AG10803 (cell line): Measurements from ENCODE around the gene NOL4L.

Source experiments
- DNase-seq: peaks from one replicate; pipeline ENCODE4 v3.0.0; 2010; ENCODE audit warnings: low read depth
- H3K4me3 ChIP-seq: 2 replicates; pipeline ENCODE4 v1.5.1; 2011; ENCODE audit warnings: mild to moderate bottlenecking, low read length, control low read depth
- TF ChIP-seq, protein P1 (sequence below): conservative IDR thresholded peaks from 2 replicates; pipeline ENCODE4 v1.5.1; 2011; ENCODE audit warnings: mild to moderate bottlenecking, low read length, control low read depth, inconsistent platforms

NOL4L gene

GRCh38 chr20:32505723-32506473 is 79.2 kb downstream of the NOL4L start:
- TF ChIP-seq, protein P1, sequence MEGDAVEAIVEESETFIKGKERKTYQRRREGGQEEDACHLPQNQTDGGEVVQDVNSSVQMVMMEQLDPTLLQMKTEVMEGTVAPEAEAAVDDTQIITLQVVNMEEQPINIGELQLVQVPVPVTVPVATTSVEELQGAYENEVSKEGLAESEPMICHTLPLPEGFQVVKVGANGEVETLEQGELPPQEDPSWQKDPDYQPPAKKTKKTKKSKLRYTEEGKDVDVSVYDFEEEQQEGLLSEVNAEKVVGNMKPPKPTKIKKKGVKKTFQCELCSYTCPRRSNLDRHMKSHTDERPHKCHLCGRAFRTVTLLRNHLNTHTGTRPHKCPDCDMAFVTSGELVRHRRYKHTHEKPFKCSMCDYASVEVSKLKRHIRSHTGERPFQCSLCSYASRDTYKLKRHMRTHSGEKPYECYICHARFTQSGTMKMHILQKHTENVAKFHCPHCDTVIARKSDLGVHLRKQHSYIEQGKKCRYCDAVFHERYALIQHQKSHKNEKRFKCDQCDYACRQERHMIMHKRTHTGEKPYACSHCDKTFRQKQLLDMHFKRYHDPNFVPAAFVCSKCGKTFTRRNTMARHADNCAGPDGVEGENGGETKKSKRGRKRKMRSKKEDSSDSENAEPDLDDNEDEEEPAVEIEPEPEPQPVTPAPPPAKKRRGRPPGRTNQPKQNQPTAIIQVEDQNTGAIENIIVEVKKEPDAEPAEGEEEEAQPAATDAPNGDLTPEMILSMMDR = no peak
- H3K4me3 ChIP-seq = no peak overlapping the region
- DNase-seq = no peak

GRCh38 chr20:32501709-32502108 is 83.4 kb downstream of the NOL4L start:
- no peak overlapping the region for H3K4me3 ChIP-seq
- TF ChIP-seq, protein P1 = no peak
- no peak for DNase-seq

DNA sequence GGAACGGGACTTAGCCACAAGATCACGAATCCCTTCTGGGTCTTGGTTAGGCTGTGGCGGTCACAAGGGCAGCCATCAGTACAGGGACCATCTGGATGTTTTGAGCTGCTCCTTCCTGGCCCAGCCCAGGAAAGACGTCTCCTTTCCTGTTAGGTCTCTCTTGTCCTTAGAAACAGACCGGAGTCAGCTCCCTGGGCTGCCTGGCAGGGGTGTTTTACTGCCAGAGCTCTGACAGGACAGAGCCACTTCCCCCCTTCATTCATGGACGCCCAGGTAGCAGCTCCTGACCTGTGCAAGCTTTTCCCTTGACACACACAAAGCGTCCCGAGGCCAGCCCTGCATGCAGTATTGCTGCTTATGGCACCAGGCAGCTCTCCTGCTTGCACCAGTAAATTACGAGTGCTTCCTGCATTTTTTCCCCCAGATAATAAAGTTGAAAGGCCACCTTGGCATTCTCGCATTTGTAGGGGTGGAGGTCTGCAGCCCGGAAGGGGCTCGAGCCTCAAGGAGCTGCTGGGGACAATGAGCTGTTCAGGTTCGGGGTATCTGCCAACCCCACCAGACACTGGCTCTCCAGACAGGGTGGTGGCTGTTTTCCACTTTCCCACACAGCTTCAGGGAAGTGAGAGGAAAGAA is 87.4 kb downstream of the NOL4L start:
- no peak for DNase-seq
- TF ChIP-seq, protein P1 = no peak
- no peak overlapping the region for H3K4me3 ChIP-seq

DNA sequence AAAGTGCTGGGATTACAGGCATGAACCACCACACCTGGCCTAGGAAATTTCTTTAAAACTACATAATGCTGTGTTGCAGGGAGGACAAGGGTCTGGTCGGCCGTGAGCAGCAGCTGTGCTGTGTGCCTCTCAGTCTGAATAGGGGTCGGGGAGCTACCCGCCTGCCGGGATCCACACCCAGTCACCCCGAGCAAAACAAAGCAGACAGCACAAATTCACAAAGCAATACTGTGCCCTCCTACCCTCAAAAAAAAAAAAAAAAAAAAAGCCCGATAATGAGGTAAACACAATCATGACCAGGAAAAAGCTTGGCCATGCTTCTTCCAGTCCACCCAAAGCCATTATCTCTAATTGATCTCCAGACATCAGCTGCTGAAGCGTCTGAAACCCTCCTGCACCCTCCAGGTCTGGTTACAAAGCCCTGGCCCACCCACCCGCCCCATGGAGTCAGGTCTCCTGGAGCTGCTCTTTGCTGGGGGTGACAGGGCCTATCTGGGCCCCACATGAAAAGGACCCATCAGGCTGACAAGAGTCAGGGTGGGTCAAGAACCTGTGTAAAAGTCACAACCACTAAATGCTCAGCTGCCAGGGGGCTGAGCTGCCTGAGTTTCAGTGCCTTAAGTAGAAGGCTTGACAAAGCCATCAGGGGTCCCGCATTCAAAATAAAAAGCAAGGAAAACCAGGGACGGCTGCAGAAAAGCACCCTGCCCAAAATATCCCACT is 88.2 kb downstream of the NOL4L start:
- DNase-seq = no peak
- TF ChIP-seq, protein P1 = no peak
- H3K4me3 ChIP-seq = no peak overlapping the region

- H3K4me3 ChIP-seq = no peak overlapping the region
- TF ChIP-seq, protein P1 = no peak
- DNase-seq = no peak
These were observed 89.2 kb downstream of the NOL4L start for GRCh38 chr20:32495949-32496348.

DNA sequence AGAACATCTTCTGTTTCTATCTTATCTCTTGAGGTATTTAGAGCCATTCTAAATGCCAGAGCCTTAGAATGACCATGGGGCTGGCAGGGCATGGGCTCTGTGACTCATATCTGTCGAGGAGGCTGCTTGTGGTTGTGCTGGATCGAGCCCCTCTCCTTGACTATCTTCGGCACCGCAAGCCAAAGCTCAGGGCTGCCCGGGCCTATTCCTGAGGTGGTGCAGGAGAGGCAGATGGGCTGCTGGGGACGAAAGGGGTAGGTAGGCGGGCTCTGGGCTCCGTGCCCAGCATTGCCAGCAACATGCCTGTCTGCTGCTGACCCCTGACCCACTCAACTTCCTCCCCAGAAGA is 89.9 kb downstream of the NOL4L start:
- DNase-seq = no peak
- H3K4me3 ChIP-seq = no peak overlapping the region
- TF ChIP-seq, protein P1 = no peak
